CD4-positive, alpha-beta memory T cell (primary cell): ENCODE data around the gene PSMD3. TPM values are rescaled to one million over a fixed set of nuclear protein-coding genes. Genes with fewer than 3 reads are reported as not detected.

Source experiments
- CTCF ChIA-PET: fragments of 350-600 bp; sonication (Branson Sonifier 250); formaldehyde crosslinking; loops from one replicate; lab custom pipeline; 2021; ENCODE audit warnings: inconsistent platforms; ENCODE audit not compliant: partially characterized antibody; lab: Charles Lee
- POLR2A ChIA-PET: fragments of 350-600 bp; sonication (Branson Sonifier 250); formaldehyde crosslinking; loops from one replicate; lab custom pipeline; 2021; ENCODE audit not compliant: partially characterized antibody; lab: Charles Lee
- DNase-seq, 5 donors: peaks; one replicate each; pipeline versions ENCODE4 v3.0.0 to v3.0.0-alpha.2; 2020 to 2022; ENCODE audit warnings: mixed read lengths in 1 of 5
- H3K27ac ChIP-seq: one replicate; pipeline ENCODE4 v1.7.0; 2013; ENCODE audit warnings: low read depth, low read length
- H3K27me3 ChIP-seq: 2 replicates; pipeline ENCODE4 v1.7.0; 2013; ENCODE audit warnings: mild to moderate bottlenecking, low read length, moderate library complexity; ENCODE audit not compliant: insufficient read depth
- H3K36me3 ChIP-seq: 2 replicates; pipeline ENCODE4 v1.7.0; 2013; ENCODE audit warnings: mild to moderate bottlenecking, low read length, moderate library complexity; ENCODE audit not compliant: insufficient read depth
- H3K4me1 ChIP-seq: 2 replicates; pipeline ENCODE4 v1.7.0; 2013; ENCODE audit warnings: mild to moderate bottlenecking, low read length, moderate library complexity; ENCODE audit not compliant: insufficient read depth
- H3K4me3 ChIP-seq, 2 donors: one replicate each; pipeline ENCODE4 v1.7.0; 2013; ENCODE audit warnings: low read length in 2 of 2, mild to moderate bottlenecking in 1 of 2
- H3K9me3 ChIP-seq, 2 donors: one replicate each; pipeline ENCODE4 v1.7.0; 2013; ENCODE audit warnings: low read length in 2 of 2, control low read depth in 1 of 2; ENCODE audit not compliant: control insufficient read depth in 1 of 2
- H3K27ac Mint-ChIP-seq, 7 donors: one replicate each; pipeline ENCODE4 v1.8.0; 2020 to 2021; ENCODE audit warnings: mixed read lengths in 7 of 7, mild to moderate bottlenecking in 6 of 7, inconsistent platforms in 3 of 7, moderate library complexity in 3 of 7
- H3K27me3 Mint-ChIP-seq, 2 donors: one replicate each; pipeline ENCODE4 v1.8.0; 2020 to 2021; ENCODE audit warnings: mixed read lengths in 2 of 2
- H3K36me3 Mint-ChIP-seq, 2 donors: one replicate each; pipeline ENCODE4 v1.8.0; 2020 to 2021; ENCODE audit warnings: mixed read lengths in 2 of 2, inconsistent platforms in 1 of 2, mild to moderate bottlenecking in 1 of 2
- H3K4me1 Mint-ChIP-seq, 4 donors: one replicate each; pipeline ENCODE4 v1.8.0; 2020 to 2021; ENCODE audit warnings: mixed read lengths in 4 of 4, mild to moderate bottlenecking in 1 of 4
- H3K4me3 Mint-ChIP-seq, 8 donors: one replicate each; pipeline ENCODE4 v1.8.0; 2020 to 2021; ENCODE audit warnings: mixed read lengths in 8 of 8, mild to moderate bottlenecking in 7 of 8, moderate library complexity in 6 of 8, inconsistent platforms in 3 of 8
- H3K9me3 Mint-ChIP-seq, 8 donors: one replicate each; pipeline ENCODE4 v1.8.0; 2020 to 2021; ENCODE audit warnings: mixed read lengths in 8 of 8, mild to moderate bottlenecking in 5 of 8, inconsistent platforms in 3 of 8, moderate library complexity in 1 of 8
- intact Hi-C: fragments of 100-400 bp; cut with micrococcal nuclease; formaldehyde crosslinking; loops from one replicate; pipeline ENCODE4 v1.15.1; 2023
- polyA plus RNA-seq, 2 donors: library from polyadenylated mRNA; unstranded; fragments of 300-500 nt; fragmentation: Illumina TruSeq; gene quantifications; one replicate each; pipeline ENCODE4 v1.2.3, GENCODE V29; 2021
- total RNA-seq, 2 experiments: library from RNA; stranded (reverse); gene quantifications; one replicate each; pipeline ENCODE4 v1.2.3, GENCODE V29; 2021

Gene PSMD3
- total and polyA plus RNA-seq, 4 experiments from 2014 or later: 44.6 to 60.3 (median 53.8) TPM

DNA sequence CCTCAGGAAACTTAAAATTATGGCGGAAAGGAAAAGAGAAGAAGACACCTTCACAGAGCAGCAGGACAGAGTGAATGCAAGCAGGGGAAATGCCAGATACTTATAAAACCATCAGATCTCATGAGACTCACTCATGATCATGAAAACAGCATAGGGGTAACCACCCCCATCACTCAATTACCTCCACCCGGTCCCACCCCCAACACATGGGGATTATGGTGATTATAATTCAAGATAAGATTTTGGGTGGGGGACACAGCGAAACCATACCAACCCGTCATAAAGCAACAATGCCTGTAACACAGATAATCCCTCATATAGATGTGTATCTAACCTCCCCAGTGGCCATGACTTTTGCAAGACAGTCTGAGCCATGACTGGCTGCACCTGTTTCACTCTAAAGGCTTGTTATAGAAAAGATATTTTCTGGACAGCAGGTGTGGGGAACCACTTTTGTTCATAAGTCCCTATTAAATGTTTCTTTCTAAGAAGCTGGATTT lies 24.8 kb upstream of the PSMD3 start:
- POLR2A ChIA-PET: interaction anchor here (0.5 to 3.9 kb wide), 3 partner anchors 24 to 185 kb away, joined by 4 to 52 read pairs (median 4); partner anchors contain the start of genes CASC3 and PSMD3

GRCh38 chr17:39960524-39961041 lies 20.0 kb upstream of the PSMD3 start:
- ChIA-PET POLR2A (no interaction called here), CTCF (interaction anchor here (0.7 to 14.6 kb wide), 4 partner anchors 15 to 184 kb away, joined by 3 to 197 read pairs (median 6); partner anchors contain the start of gene PSMD3)

More for the DNA sequence above, 24.8 kb upstream of the PSMD3 start:
- CTCF ChIA-PET: interaction anchor here (2.2 to 14.6 kb wide), 3 partner anchors 25 to 332 kb away, joined by 7 to 197 read pairs (median 7); partner anchors contain the start of gene PSMD3
- Histone ChIP-seq H3K9me3 (no peaks in the 10 kb centered on the region), H3K4me3 (no peak overlapping the region), H3K27ac (no peak overlapping the region), H3K4me1 (peaks cover 20% of the 10 kb centered on the region), H3K27me3 (no peaks in the 10 kb centered on the region), H3K36me3 (no peaks in the 10 kb centered on the region)
- intact Hi-C loops: loop anchor here (10.0 kb wide), 1 partner anchor 201 kb away; no protein-coding TSS in a partner anchor
- no peak for DNase-seq
- Mint-ChIP-seq H3K27ac (peak overlapping the region in 2 of 7 donors; percentile 20 to 75), H3K9me3 (peaks cover 0 to 2% (median 0%) of the 10 kb centered on the region in 8 donors), H3K4me3 (no peak overlapping the region), H3K27me3 (no peaks in the 10 kb centered on the region), H3K36me3 (no peaks in the 10 kb centered on the region), H3K4me1 (peaks cover 9 to 31% (median 15%) of the 10 kb centered on the region in 4 donors)

DNA sequence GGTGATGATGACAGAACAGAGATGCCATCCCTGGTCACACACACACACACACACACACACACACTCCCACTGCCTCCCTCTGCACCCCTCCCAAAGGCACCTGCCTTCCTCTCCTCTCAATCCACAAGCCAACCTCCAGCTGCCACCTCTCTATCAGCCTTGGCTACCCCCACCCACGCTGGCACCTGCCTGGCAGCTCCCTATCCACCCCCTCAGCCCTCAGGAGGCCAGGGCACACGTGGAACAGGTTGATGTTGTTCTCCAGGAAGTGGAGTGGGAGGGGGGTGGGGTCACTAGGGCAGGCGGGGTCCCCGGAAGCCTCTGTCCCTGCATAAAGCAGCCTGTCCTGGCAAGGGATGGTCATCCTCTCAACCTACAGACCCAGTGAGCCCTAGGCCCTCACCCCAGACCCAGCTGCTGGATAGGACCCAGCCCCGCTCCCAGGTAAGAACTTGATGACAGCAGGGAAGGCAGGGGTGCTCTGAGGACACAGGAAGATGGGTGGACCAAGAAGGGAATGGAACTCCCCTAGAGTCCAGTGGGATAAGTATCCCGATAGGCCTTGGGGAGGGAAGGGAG lies 17.9 kb upstream of the PSMD3 start, which contains the start of gene GSDMA:
TSS of gene GSDMA (plus strand) at position 363 of the 579 bp plus-strand sequence. CDS start 2,684 bp downstream, outside the sequence.
- Histone ChIP-seq H3K4me1 (peaks cover 32% of the 10 kb centered on the region), H3K27ac (no peak within 1 kb of the TSS), H3K27me3 (no peaks in the 10 kb centered on the region), H3K36me3 (no peaks in the 10 kb centered on the region), H3K9me3 (no peaks in the 10 kb centered on the region), H3K4me3 (no peak within 1 kb of the TSS)
- peaks cover 0 to 5% of the 10 kb centered on the region in 2 donors for H3K27me3 Mint-ChIP-seq
- H3K4me3 Mint-ChIP-seq: peak within 1 kb of the TSS in 6 of 8 donors; percentile 16 to 83 (median 49)
- ChIA-PET CTCF (interaction anchor here (0.8 to 14.6 kb wide), 3 partner anchors 9 to 90 kb away, joined by 3 to 197 read pairs (median 3); partner anchors contain the start of gene PSMD3), POLR2A (interaction anchor here (1.1 to 4.5 kb wide), 2 partner anchors 10 to 17 kb away, joined by 3 to 32 read pairs; partner anchors contain the start of gene PSMD3)
- H3K4me1 Mint-ChIP-seq: peaks cover 20 to 57% (median 34%) of the 10 kb centered on the region in 4 donors
- H3K9me3 Mint-ChIP-seq: peaks cover 0 to 2% (median 0%) of the 10 kb centered on the region in 8 donors
- no peaks in the 10 kb centered on the region for H3K36me3 Mint-ChIP-seq
- intact Hi-C loops: no loop called here
- no peak for DNase-seq
- peak within 1 kb of the TSS in 6 of 7 donors; percentile 62 to 95 (median 81) for H3K27ac Mint-ChIP-seq

More at GRCh38 chr17:39960524-39961041, 20.0 kb upstream of the PSMD3 start:
- intact Hi-C loops: no loop called here
- peaks cover 15 to 50% (median 24%) of the 10 kb centered on the region in 4 donors for H3K4me1 Mint-ChIP-seq
- H3K36me3 Mint-ChIP-seq: no peaks in the 10 kb centered on the region
- Histone ChIP-seq H3K36me3 (no peaks in the 10 kb centered on the region), H3K27ac (no peak overlapping the region), H3K4me1 (peaks cover 32% of the 10 kb centered on the region), H3K27me3 (no peaks in the 10 kb centered on the region), H3K4me3 (no peak overlapping the region), H3K9me3 (no peaks in the 10 kb centered on the region)
- peaks cover 0 to 2% (median 0%) of the 10 kb centered on the region in 8 donors for H3K9me3 Mint-ChIP-seq
- H3K27ac Mint-ChIP-seq: peak overlapping the region in 1 of 7 donors; percentile 14
- no peak overlapping the region for H3K4me3 Mint-ChIP-seq
- no peak for DNase-seq
- no peaks in the 10 kb centered on the region for H3K27me3 Mint-ChIP-seq

GRCh38 chr17:39963829-39964228 lies 16.8 kb upstream of the PSMD3 start:
- peak in 4 of 5 donors; percentile 17 to 51 (median 27) for DNase-seq
- H3K27ac ChIP-seq: no peak overlapping the region
- intact Hi-C loops: no loop called here
- peaks cover 30% of the 10 kb centered on the region for H3K4me1 ChIP-seq
- Mint-ChIP-seq H3K9me3 (peaks cover 0 to 2% (median 0%) of the 10 kb centered on the region in 8 donors), H3K27me3 (peaks cover 2 to 5% of the 10 kb centered on the region in 2 donors), H3K4me1 (peaks cover 19 to 55% (median 35%) of the 10 kb centered on the region in 4 donors), H3K4me3 (peak overlapping the region in 6 of 8 donors; percentile 13 to 83 (median 47)), H3K36me3 (no peaks in the 10 kb centered on the region), H3K27ac (peak overlapping the region in 6 of 7 donors; percentile 38 to 95 (median 81))
- H3K9me3 ChIP-seq: no peaks in the 10 kb centered on the region
- H3K36me3 ChIP-seq: no peaks in the 10 kb centered on the region
- CTCF ChIA-PET: interaction anchor here (1.0 to 14.6 kb wide), 2 partner anchors 12 to 17 kb away, joined by 5 to 197 read pairs; partner anchors contain the start of gene PSMD3
- H3K4me3 ChIP-seq: no peak overlapping the region
- H3K27me3 ChIP-seq: no peaks in the 10 kb centered on the region
- POLR2A ChIA-PET: interaction anchor here (0.5 to 4.5 kb wide), 3 partner anchors 10 to 25 kb away, joined by 3 to 32 read pairs (median 3); partner anchors contain the start of gene PSMD3

GRCh38 chr17:39965017-39965699 lies 15.4 kb upstream of the PSMD3 start:
- POLR2A ChIA-PET: interaction anchor here (4.5 kb wide), 1 partner anchor 15 kb away, joined by 32 read pairs; the partner anchor contains the start of gene PSMD3

DNA sequence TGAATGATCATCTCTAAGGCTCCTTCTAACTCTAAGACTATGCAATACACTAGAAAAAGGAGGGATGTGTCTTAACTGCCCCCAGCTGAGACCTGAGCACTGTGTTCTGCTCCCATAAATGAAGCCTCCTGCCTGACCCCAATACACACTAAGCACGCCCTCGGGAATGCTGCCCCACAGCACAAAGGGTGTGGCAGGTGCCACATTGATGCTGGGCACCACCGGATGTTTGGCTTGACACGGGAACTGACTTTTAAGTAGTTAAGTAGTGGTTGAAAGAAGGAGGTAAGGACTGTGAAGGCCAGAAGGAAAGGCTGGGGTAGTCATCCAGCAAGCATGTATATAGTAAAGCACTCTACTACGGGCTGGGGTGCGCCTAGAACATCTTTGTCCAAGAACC lies 13.8 kb upstream of the PSMD3 start:
- POLR2A ChIA-PET: no interaction called here
- peaks cover 13 to 35% (median 28%) of the 10 kb centered on the region in 4 donors for H3K4me1 Mint-ChIP-seq
- Histone ChIP-seq H3K27me3 (no peaks in the 10 kb centered on the region), H3K4me1 (peaks cover 24% of the 10 kb centered on the region), H3K4me3 (no peak overlapping the region), H3K27ac (no peak overlapping the region), H3K9me3 (no peaks in the 10 kb centered on the region), H3K36me3 (no peaks in the 10 kb centered on the region)
- H3K27ac Mint-ChIP-seq: peak overlapping the region in 4 of 7 donors; percentile 17 to 68 (median 44)
- no peaks in the 10 kb centered on the region for H3K36me3 Mint-ChIP-seq
- CTCF ChIA-PET: interaction anchor here (0.8 to 14.6 kb wide), 2 partner anchors 14 to 343 kb away, joined by 3 to 197 read pairs; partner anchors contain the start of gene PSMD3
- H3K9me3 Mint-ChIP-seq: no peaks in the 10 kb centered on the region
- H3K27me3 Mint-ChIP-seq: peaks cover 8 to 12% of the 10 kb centered on the region in 2 donors
- DNase-seq: no peak
- H3K4me3 Mint-ChIP-seq: peak overlapping the region in 2 of 8 donors; percentile 6 to 36
- intact Hi-C loops: no loop called here

More at GRCh38 chr17:39965017-39965699, 15.4 kb upstream of the PSMD3 start:
- H3K27ac ChIP-seq: no peak overlapping the region
- H3K4me1 ChIP-seq: peaks cover 24% of the 10 kb centered on the region
- no peak for DNase-seq
- CTCF ChIA-PET: interaction anchor here (0.9 to 14.6 kb wide), 2 partner anchors 15 to 61 kb away, joined by 3 to 197 read pairs; partner anchors contain the start of gene PSMD3
- Mint-ChIP-seq H3K27me3 (peaks cover 4 to 9% of the 10 kb centered on the region in 2 donors), H3K4me3 (no peak overlapping the region), H3K4me1 (peaks cover 16 to 48% (median 31%) of the 10 kb centered on the region in 4 donors), H3K27ac (peak overlapping the region in 2 of 7 donors; percentile 42 to 75), H3K9me3 (no peaks in the 10 kb centered on the region), H3K36me3 (no peaks in the 10 kb centered on the region)
- intact Hi-C loops: no loop called here
- no peaks in the 10 kb centered on the region for H3K36me3 ChIP-seq
- no peaks in the 10 kb centered on the region for H3K27me3 ChIP-seq
- no peaks in the 10 kb centered on the region for H3K9me3 ChIP-seq
- H3K4me3 ChIP-seq: no peak overlapping the region
